Superior temporal gyrus (tissue), 1 donor: Measurements from ENCODE around the gene LIMS1.
A peak's percentile ranks its signal among the peaks of the same experiment; 100 is the strongest.

Experiments
- DNase-seq: peaks from one replicate; pipeline ENCODE4 v3.0.0-alpha.2; 2016; ENCODE audit errors: extremely low spot score

The LIMS1 gene

DNA sequence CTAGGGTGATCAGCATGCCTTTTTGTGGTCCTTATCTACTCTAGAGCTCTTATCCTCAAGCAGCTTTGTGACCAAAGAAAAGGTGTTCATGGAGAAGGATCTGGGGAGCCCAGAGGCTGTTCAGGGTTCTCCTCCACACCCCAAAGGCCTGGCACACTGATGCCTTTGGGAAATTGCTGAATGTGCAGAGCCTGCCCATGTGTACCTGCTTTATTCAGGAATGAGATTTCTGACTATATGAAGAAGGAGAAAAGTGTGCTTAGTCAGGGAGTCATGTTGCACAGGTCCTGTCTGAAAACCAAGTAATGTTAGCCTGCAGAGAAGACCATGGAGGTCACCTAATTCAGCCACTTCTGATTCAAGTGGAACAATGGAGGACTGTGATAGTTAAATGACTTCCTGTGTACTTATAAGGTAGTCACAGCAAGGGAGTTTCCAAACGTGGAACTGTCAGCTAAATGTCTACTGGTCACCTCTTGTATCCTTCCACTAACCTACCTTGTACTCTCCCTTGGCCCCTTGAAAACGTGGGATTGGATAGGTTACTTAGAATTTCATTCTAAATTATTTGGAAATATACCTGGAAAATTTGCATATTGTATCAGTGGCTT lies 81.3 kb downstream of the LIMS1 start:
- no peak for DNase-seq

DNA sequence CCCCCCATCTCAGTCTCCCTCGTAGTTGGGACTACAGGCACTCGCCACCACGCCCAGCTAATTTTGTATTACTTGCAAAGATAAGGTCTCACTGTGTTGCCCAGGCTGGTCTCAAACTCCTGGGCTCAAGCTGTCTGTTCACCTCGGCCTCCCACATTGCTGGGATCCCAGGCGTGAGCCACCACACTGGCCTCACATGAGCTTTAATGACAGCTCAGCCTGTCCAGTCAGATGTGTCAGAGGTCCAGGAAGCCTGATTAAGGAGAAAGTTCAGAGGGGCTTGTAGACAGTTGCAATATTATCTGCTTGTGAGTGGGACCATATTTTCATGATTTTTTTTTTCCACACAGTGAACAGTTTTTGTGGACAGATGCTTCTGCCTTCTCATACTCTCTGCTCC lies 82.0 kb downstream of the LIMS1 start:
- DNase-seq = no peak

DNA sequence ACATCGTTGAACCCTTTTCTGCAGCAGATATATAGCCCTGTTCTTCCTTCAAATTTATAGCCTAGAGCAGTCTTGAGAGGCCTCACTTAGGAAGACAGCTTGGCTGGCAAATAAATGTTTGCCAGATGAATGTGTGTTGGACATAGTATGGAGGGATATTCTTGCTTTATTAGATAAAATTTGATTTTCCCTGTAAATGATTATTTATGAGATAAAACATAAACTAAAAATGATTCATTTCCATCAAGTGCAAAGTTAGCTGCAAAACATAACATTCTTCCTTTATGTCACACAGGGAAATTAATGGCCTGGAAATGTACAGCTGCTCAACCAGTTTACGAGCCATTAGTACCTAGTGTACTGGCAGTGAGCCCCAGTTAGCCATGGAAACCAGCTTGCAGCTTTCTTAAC lies 82.5 kb downstream of the LIMS1 start:
- no peak for DNase-seq

DNA sequence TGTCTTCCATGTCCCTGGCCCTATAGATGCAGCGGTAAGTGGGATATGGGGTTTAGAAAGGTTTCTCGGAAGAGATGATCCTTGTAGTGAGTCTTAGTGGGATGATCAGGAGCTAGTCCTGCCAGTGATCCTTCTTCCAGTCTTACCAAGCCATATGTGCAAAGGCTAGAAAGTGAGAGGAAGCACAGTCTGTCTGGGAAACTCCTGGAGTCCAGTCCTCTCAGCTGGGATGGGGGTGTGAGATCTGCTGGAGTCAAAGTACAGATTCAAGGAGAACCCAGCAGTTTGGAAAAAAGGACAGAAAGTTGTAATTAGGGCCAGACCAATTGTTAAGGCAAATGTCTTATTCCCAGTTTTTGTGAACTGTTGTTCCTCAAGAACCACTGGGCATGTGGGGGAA lies 83.3 kb downstream of the LIMS1 start:
- DNase-seq = no peak

DNA sequence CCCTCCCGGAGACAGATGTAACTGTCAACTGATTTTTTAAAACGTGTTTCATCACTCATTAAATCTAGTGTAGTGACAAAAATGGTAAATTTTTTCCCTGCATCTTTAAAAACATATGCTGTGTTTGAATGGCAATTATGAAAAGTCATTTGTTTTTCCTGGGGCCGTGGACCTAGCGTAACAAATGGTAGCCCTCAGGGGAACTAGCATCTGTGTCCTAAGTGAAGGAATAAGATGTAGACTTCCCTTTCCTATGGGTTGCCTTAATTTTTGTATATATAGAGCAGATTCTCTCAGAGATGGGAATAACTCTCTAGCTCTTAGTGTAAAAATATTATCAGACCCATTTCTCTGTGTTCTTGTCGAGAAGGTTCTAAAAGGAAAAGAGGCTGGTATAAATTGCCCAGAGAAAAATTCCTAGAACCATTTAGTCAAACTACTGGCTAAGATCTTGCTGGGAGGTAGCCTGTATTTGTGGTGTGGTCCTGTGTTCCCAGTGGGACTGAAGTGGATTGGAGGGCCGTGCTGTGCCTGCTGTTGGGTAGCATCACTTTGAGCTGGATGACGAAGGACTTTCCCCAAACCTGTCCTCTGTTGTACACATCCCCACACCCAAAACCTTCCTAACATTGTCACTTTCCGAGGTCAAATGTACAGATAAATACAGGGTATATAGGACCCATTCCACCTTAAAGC lies 85.8 kb downstream of the LIMS1 start:
- no peak for DNase-seq

DNA sequence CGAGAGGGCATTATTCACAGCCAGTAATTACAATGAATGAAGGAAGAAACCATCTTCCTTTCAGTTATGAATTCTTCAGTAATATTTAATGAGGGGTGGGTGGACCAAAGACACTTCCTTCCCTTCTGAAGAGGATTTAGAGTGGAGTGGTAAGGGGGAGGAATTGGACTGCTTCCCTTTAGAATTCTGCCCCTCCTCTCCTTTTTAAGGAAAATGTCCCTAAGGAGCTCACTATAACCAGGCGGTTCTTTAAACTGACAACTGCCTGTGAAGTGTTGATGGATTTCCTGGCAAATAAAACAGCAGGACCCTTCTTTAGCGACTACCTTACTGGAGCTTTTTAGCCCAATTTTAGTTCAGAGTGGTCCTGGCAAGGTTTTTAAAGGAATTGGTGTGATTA lies 86.4 kb downstream of the LIMS1 start:
- DNase-seq = no peak

DNA sequence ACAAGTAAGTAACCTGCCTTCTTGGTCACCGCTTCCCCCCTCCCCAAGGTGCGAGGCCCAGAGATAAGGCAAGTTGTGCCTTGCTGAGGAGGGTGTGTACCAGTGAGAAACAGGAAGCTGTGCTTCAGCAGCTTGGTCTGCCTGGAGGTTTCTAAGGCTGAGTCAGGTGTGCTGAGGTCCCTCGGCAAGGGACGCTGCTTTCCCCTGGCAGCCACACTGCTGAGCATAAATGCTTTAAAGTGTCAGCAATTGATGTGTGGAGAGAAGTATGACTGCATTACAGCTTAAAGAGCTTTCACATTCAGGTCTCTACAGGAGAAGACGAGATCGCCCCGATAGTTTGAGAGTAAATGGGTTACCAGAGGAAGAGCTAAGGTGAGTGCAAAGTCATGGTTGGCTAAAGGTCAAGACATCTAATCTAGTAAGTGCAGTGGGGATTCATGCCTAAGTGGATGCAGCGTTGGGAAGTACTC lies 86.9 kb downstream of the LIMS1 start:
- no peak for DNase-seq

DNA sequence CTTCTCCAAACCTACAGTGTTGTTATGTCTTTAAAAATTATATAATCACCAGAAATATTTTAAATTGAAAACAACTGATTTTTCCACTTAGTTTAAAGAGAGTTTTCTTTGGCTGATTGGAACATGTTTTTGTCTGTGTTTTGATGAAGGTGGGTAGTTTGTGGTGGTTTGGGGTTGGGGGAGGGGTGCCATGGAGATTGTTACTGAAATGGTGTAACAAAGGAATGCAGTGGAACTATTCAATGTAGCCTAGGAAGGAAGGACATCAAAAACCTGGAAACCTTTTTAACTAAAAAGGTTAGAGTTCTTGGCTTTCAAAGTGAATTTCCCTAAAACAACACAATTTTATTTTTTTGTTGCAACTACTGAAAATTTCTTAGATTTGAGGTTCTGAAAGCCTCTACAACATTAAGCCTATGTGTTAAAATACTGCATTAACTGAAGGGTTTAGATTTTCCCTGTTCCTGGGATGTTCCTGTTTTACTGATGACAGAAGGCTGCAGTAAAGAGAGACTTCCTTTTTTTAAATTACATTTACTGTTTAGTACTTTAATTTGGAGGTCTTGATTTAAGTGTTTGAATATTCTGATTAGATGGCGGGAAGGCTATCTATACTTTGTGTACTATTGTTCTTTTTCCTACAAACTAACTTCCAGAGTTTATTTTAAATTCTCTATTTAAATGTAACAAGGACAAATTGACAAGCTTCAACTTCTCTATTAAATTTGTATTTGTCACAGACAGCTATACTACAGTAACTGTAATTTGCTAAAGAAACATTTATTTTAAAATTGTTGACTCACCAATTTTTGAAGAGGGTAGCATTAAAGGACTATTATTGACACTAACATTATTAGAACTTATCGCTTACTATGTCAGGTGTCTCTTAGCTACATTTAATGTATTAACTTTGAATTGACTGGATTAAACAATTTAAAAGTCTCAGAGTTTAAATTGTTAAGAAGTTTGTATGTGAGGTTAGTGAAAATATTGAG lies 87.7 kb downstream of the LIMS1 start:
- no peak for DNase-seq

DNA sequence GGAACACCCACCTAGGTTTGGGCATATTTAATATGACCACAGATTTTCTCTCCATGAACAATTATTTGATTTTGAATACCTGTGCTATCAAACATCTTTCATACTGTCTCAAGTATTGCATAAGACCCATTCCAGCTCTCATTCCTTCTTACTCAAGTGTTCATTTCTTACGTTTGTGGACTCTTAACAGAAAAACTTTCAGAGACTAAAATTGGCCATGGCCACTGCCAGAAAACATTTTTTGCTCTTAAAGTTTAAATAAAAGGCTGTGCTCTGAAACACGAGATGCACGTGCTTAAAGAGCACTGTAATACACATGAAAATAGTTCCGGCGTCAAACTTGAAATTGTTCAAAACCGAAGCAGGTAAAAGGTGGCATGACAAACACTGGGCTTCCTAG lies 89.3 kb downstream of the LIMS1 start:
- no peak for DNase-seq

DNA sequence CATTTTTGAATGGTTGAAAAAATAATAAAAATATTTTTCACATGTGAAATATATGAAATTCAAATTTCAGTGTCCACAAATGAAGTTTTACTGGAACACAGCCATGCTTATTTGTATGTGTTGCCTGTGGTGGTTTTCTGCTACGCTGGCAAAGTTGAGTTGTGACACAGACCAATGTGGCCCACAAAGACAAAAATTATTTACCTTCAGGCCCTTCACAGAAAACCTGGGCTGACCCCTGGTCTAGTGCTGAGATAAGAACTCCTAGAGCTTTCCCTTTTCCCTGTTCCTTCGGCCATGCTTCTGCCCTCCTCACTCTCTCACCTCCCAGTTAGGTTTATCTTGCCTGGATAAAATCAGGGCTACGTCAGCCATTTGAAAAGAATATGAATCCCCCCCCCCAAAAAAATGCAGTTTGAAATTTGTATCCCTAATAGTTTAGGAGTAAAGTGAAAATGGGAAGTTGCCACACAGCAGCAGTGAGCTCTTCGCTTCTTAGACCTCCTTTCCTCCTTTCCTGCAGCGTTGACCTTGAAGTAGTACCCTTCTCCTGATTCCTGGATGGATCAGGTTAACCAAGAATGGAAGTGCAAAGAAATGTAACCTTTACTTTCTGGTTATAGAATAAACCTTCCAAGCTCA lies 91.0 kb downstream of the LIMS1 start:
- DNase-seq = peak; percentile 17

DNA sequence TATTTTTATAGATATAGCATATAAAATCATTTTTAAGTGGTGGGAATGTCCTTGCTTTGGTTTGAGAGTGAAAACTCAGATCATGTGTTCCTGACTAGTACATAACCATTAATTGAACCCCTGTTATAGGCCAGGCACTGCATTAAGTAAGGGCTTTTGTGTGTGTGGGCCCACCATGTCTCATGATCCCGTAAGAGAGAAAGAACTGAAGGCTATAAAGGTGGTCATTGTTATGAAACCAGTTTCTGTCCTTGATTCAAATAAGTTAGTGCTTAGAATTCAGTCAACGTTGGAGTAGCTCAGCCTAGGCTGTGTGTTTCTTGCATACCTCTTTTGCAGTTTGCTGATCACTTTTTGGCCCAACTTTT lies 91.5 kb downstream of the LIMS1 start:
- peak; percentile 6 for DNase-seq

DNA sequence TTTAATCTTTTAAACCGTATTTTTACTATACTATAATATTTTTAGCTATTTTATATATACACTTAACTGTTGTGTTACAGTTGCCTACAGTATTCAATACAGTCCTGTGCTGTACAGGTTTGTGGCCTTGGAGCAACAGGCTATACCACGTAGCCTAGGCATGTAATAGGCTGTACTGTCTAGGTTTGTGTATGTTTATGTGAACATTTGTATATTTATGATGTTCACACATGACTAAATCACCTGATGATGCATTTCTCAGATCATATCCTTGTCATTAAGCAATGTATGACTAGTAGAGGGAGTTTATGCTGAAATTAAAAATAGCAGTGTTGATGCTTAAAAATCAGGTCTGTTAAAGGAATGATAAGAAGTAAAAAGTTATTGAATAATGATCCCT lies 92.7 kb downstream of the LIMS1 start:
- DNase-seq = peak; percentile 2

DNA sequence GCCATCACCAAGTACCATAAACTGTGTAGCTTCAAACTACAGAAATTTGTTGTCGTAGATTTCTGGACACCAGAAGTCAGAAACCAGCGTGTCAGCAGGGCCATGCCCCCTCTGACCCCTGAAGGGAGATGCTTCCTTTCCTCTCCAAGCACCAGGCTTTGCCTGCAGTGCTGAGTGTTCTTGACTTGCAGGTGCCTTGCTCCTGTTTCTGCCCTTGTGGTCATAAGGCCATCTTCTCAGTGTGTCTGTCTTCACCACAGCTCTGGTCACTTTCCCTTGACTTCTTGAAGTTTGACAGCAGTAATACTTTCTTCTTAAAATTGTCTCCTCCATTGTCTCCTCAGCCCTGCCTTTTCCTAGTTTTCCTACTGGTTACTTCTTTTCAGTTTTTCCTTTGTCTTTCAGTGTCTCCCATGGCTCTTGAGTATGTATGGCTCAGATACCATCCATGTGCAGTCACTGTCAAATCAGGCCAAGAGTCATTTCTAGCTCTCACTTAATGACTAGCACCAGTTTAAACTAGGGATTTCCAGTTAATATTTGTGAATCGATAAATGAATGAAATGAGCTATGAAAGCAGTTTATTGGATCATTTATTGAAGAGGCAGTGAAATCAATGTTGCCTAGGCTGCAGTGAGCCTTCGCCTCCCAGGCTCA lies 93.8 kb downstream of the LIMS1 start:
- DNase-seq = no peak

DNA sequence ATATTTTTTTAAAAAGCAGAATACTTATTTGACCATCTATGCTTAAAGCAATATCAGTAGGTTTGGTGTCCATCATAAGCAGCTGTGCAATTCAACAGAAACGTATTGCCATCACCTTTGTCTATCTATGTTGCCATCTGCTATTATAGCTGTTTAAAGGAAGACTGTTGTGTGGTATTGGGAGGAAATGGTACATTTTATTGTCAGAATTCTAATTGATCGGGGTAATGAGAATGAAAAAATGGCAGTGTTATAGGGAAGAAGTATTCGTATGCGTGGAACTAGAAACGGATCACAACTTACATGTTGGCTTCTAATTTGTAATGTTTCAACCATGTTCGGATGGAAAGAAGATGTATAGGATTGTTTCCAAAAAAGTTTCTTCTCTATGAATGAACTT lies 94.7 kb downstream of the LIMS1 start:
- peak; percentile 2 for DNase-seq

DNA sequence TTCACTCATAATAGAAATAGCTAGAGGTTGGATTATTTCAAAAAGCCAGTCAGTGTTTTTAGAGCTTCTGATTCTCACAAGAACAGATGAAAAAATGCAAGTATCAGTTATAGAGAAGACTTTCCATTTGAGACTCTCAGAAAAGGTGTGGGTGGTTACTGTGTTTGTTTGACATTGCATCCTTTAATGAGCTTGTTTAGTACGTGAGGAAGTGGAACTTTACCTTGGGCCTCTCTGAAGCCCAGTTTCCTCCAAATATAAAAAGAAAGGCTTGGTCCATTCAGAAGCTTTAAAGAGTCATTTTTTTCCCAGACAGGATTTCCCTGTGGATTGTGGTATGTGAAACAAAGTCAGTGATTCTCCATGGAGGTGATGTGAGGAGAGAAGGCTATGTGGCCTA lies 95.1 kb downstream of the LIMS1 start:
- DNase-seq = peak; percentile 8

DNA sequence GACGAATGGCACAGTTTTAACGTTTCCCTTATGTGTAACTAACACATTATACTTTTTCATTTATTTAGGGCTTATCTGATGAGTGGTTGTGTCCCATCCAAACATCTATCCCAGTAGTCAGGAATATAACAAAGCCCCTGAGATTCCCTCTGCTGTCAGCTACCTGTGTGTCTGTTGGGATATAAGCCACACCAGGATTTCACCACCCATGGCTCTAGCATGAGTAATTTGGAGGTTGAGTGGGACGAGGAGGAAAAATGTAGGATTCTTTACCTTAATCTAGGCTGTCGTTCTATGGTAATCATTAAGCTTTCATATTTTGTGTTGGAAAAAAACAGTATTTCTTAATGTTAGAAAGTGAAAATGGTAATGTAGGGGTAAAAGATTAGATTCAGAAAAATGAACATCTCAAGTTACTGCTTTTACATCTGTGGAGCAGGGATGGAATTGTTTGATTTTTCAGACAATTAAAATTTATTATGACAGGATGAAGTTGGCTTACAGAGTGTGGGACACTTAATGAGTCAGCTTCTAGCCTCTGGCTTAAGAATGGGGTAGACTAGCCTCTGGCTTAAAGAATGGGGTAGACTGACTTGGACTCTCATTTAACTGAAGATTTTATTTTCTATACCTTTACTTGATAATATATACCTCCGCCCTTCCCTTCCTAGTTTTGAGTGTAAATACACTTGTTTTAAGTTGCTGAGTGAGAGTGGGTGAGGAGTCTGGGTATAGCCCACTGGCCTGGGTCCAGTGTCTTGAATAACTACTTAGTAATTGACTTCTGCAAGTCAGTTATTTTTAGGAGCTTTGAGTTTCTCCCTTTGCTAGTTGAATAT lies 96.5 kb downstream of the LIMS1 start:
- DNase-seq = peak; percentile 8

DNA sequence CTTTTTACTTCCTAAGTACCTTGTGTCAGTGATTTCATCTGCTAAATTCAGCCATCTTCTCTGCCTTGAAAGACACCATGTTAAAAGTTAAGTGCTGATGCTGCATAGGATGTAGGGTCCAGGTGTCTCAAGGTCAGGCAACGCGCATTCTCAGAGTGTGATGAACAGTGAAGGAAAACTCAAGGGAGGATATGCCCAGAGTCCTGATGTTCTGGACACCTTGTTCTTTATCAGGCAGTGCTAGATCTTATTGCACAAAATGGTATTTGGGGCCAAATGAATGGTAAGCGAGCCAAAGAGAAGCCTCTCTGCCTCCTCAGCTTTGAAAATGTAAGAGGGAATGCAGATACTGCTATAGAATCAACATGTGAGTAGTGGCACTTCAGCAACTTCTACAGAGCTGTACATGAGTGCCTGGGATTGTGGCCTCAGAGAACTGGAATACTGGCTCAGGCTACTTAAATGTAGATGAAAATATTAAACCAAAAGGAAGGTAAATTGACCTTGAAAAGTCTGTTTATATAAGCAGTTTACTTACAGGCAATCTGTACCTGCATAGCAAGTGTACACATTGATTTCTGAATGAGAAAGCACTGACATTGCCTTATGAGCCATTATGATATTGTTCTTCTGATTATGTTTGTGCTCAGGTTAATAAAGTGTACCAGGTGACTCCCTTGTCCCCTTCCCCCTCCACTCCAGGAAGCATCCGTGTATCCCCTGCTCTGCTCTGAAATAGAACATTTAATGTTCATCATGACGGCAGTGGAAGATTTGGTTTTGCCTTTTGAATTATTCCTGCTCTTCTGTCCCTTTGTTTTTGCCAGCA lies 98.3 kb downstream of the LIMS1 start:
- peak; percentile 10 for DNase-seq

DNA sequence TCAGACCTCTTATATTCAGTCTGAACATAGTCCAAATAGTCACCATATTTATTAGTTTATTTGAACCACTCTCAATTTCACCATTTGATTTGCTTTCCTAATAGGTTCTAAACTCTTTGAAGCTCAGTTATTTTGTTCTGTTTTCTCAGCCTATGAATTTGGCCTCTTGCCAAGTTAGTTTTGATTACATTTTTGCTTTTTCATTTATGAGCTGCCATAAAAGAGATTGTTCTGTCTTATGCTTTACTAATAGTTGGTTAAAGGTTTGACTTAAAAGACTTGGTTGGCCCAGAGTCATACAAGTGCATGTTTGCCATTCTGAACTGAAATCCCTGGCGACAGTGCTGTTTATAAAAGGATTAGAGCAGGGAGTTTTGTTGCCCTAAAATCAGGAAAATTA lies 99.1 kb downstream of the LIMS1 start:
- DNase-seq = no peak

DNA sequence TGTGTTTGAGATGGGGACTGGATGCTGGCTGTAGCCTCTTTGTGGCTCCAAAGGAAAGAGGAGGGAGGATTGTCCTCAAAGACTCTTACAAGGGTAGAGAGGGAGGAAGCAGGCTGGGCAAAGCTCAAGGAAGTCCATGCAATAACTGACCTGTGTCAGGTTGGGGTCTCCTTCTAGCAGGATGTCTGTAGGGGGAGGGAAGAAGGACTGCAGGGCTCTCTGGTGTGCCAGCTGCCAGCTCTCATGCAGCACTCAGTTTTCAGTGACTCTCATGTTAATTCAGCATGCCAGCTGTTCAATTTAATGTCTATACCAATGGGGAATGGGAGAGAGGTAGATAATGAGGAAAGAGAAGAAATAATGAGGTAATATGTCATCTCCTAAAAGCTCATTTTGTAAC lies 99.7 kb downstream of the LIMS1 start:
- peak; percentile 17 for DNase-seq
